ENCODE data around the gene C6orf120. TPM values are rescaled to one million over a fixed set of nuclear protein-coding genes. Genes with fewer than 3 reads are reported as not detected.
A peak's percentile ranks its signal among the peaks of the same experiment; 100 is the strongest.

Gene C6orf120
- total RNA-seq, 1 donor from 2014 or later = 35.8 TPM

GRCh38 chr6:169752074-169752623 is 50.2 kb downstream of the C6orf120 start:
- Mint-ChIP-seq H3K36me3 (peaks cover 10% of the 10 kb centered on the region), H3K27ac (peak overlapping the region; percentile 97), H3K27me3 (ENCODE audit: low read depth) (no peaks in the 10 kb centered on the region), H3K9me3 (peaks cover 10% of the 10 kb centered on the region), H3K4me1 (peaks cover 35% of the 10 kb centered on the region), H3K4me3 (peak overlapping the region; percentile 87)
- no peak for TF ChIP-seq CTCF (IDR thresholded peaks at IDR 0.05; ENCODE audit: unreplicated experiment)
- no peak for DNase-seq (ENCODE audit: low spot score in 2 of 2, unreplicated experiment in 2 of 2)

Other genes with a start within 250 kb of the C6orf120 start
- 114 to 128 TPM (median 116 TPM) in 3 replicates for gene WDR27, start 97 bp upstream of the C6orf120 start, total RNA-seq
- gene PHF10, start 22.4 kb downstream of the C6orf120 start, total RNA-seq = 74.0 to 76.9 TPM (median 75.9 TPM) in 3 replicates
- gene DYNLT2, start 49.4 kb downstream of the C6orf120 start, total RNA-seq = 1.7 to 2.7 TPM (median 2.4 TPM) in 3 replicates
- 44.1 to 46.7 TPM (median 45.6 TPM) in 3 replicates for gene ERMARD, start 49.5 kb downstream of the C6orf120 start, total RNA-seq

All from mesothelial cell of epicardium (in vitro differentiated cells).